GM19395 (cell line): ENCODE data around the gene SEC22C.

Source experiments
- ATAC-seq: cut with Tn5 transposase; IDR thresholded peaks from one replicate; pipeline ENCODE4 v1.9.1; 2021; ENCODE audit warnings: mild to moderate bottlenecking, moderate library complexity; ENCODE audit not compliant: unreplicated experiment

Gene SEC22C

GRCh38 chr3:42500909-42501308, 80.9 kb downstream of the SEC22C start:
- no peak for ATAC-seq

GRCh38 chr3:42500091-42500490, 81.7 kb downstream of the SEC22C start:
- no peak for ATAC-seq

GRCh38 chr3:42499478-42499871, 82.3 kb downstream of the SEC22C start:
- ATAC-seq, result no peak

GRCh38 chr3:42498791-42499477, 82.8 kb downstream of the SEC22C start:
- no peak for ATAC-seq

- no peak for ATAC-seq
Measured at GRCh38 chr3:42498034-42498433, 83.7 kb downstream of the SEC22C start.
